Measurements from ENCODE around the gene SYCP2. TPM values are rescaled to one million over a fixed set of nuclear protein-coding genes. Genes with fewer than 3 reads are reported as not detected.

Gene SYCP2
- total RNA-seq, 2 experiments from 2014 or later, result 13.4 to 15.0 TPM

DNA sequence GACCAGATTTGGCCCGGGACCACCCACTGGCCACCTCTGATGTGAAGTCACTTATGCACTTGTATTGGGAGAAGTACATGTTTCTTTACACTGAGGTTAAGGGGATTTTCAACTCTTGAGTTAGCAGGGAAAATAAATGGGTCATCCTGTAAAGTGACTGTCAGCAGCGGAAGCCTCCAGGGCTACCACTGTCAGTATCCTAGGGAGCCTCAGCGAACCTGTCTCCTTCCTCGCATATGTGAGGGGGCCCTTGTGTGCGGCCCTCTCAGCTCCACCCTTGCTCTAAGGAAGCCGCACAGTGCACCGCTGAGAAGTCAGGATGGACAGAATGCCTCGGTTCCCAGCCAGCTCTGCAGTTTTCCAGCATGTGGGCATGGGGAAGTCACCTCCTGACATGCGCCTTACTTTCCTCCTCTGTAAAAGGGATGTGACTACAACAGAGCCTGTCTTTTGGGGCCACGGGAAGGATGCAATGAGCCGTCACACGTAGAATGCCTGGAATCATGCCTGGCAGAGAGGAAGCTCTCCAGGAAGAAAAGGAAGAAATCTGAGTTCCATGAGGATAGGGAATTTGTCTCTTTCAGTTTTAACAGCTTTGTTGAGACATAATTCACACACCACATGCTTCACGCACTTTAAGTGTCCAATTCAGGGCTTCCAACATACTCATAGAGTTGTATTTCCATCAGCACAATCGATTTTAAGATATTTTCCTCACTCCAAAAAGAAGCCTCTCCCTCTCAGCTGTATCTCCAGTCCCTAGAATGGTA is 115.4 kb downstream of the SYCP2 start:
- DNase-seq (no peak), ATAC-seq (ENCODE audit: low read depth) (no peak)
- POLR2A ChIA-PET, result no interaction called here
- Mint-ChIP-seq H3K36me3 (no peaks in the 10 kb centered on the region), H3K27ac (no peak overlapping the region), H3K4me1 (no peaks in the 10 kb centered on the region), H3K4me3 (no peak overlapping the region), H3K27me3 (no peaks in the 10 kb centered on the region), H3K9me3 (no peaks in the 10 kb centered on the region)

DNA sequence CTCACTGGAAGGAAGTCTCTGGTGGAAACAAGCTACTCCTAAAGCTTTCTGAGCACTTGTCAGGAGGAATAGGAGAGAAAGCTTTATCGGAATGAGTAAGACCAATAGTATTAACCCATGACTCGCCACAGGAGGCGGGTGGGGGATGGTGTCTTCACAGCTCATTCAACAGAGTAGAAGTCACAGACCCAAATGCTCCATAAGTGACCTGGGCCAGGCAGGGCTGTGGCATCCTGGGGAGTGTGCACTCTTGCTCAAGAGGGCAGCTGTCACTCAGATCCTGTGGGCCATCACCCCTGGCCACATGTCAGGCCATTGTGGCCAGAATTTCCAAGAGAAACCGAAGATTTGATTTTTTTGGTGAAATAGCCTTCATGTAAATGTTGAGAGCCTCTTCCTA is 116.0 kb downstream of the SYCP2 start:
- H3K27ac Mint-ChIP-seq, result no peak overlapping the region
- H3K4me3 Mint-ChIP-seq, result no peak overlapping the region
- no peaks in the 10 kb centered on the region for H3K9me3 Mint-ChIP-seq
- POLR2A ChIA-PET, result no interaction called here
- DNase-seq (no peak), ATAC-seq (ENCODE audit: low read depth) (no peak)
- no peaks in the 10 kb centered on the region for H3K27me3 Mint-ChIP-seq
- no peaks in the 10 kb centered on the region for H3K4me1 Mint-ChIP-seq
- no peaks in the 10 kb centered on the region for H3K36me3 Mint-ChIP-seq

DNA sequence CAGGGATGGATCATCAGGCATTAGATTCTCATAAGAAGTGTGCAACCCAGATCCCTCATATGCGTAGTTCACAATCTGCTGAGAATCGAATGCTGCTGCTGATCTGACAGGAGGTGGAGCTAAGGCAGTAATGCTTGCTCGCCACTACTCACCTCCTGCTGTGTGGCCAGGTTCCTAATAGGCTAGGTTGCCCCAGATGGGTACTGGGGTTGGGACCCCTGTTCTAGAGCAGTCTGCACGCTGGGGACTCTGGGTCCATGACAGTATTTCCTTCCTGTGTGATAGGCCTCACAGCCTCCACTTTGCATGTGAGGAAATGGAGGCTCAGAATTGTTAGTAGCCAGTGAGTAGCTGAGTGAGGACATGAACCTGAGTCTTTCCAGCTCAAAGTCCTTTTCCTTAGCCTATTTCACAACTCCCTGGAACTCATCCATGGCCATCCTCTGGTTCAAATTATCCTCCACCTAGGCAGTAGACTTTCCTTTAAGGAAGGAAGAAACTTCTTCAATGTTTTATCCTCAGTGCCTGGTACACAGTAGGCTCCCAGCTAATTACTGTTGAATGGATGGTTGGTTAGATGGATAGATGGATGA is 117.2 kb downstream of the SYCP2 start:
- no peaks in the 10 kb centered on the region for H3K4me1 Mint-ChIP-seq
- DNase-seq (no peak), ATAC-seq (ENCODE audit: low read depth) (no peak)
- H3K4me3 Mint-ChIP-seq, result no peak overlapping the region
- H3K27ac Mint-ChIP-seq, result no peak overlapping the region
- no peaks in the 10 kb centered on the region for H3K27me3 Mint-ChIP-seq
- POLR2A ChIA-PET, result no interaction called here
- H3K36me3 Mint-ChIP-seq, result no peaks in the 10 kb centered on the region
- H3K9me3 Mint-ChIP-seq, result no peaks in the 10 kb centered on the region

DNA sequence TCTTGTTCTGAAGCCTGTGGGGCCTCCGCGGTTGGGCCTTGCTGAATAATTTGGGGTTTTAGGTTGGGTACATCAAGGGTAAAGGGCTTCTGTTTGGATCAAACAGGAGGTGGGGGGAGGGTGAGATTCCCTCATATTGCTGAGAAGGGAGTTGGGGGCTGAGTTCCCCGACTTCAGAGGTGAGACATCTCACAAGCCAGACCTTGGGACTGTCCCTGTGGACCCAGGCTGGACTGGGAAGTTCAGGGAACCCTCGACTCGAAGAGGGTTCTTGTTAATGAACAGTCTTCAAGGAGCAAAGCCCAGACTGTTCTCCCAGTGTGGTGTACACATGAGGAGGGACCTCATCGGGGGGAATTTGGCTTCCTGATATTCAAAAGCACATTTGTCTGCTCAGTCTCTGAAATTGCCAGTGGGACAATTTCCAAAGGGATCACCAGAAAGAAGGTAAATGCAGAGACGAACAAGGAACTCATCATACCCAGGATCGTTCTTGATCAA is 118.5 kb downstream of the SYCP2 start:
- no peak for DNase-seq
- Mint-ChIP-seq H3K27ac (no peak overlapping the region), H3K9me3 (no peaks in the 10 kb centered on the region), H3K27me3 (peaks cover 1% of the 10 kb centered on the region), H3K36me3 (no peaks in the 10 kb centered on the region), H3K4me3 (no peak overlapping the region), H3K4me1 (no peaks in the 10 kb centered on the region)
- POLR2A ChIA-PET, result no interaction called here
- ATAC-seq (ENCODE audit: low read depth), result no peak

DNA sequence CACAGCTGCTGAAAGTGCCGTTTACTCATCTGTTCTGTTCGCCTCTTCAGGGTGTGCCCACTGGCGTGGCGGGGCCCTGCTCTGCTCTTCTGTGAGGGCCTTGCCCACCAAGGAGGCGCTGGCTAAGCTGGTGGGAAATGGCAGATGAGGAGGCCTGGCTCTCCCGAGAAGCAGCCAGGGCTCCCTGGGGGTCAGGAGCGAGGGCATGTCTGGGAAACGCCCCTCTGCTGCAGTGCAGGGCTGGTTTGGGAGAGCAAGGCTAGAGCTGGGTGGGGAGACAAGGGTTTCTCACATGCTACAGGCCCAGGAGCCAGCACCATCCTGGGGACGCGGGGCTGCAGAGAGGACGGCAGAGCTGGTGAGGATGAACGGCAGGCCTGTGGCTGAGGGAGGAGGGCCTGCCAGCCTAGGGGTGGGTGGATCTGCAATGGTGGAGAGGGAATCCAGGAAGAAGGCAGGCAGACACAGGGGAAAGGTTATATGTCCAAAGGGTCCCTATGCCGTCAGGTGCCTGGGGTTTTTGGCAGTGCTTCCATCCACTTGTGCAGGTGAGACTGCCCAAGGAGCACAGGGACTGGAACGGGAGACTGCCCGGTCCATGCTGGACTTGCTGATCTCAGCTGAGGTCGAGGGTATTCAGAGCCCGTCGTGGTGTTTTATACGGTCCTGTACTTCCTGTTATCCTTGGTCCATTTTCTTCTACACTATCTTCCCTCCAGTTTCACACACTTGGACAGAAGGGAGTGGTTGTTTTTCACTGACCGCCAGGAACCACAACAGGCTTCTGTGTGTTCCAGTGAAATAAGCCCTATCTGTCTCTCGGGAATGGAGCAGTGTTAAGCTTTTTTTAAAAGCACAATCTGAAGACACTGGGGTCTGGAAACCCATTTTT is 119.2 kb downstream of the SYCP2 start:
- DNase-seq, result no peak
- Mint-ChIP-seq H3K4me3 (no peak overlapping the region), H3K9me3 (no peaks in the 10 kb centered on the region), H3K27me3 (peaks cover 2% of the 10 kb centered on the region), H3K27ac (no peak overlapping the region), H3K4me1 (no peaks in the 10 kb centered on the region), H3K36me3 (no peaks in the 10 kb centered on the region)
- POLR2A ChIA-PET, result no interaction called here
- no peak for ATAC-seq (ENCODE audit: low read depth)

Other genes starting within 250 kb of the SYCP2 start
- 10 to 100 TPM in 1 of 2 experiments, 1 to 10 TPM in 1; 9.5 to 10.8 TPM for gene PPP1R3D, start 6.7 kb upstream of the SYCP2 start, total RNA-seq
- gene FAM217B, start 6.8 kb upstream of the SYCP2 start, total RNA-seq, result 10 to 100 TPM; 32.7 to 36.0 TPM
- gene CDH26, start 24.8 kb upstream of the SYCP2 start, total RNA-seq, result 1 to 10 TPM; 1.9 to 2.5 TPM

Data from activated naive CD8-positive, alpha-beta T cell treated with anti-CD3 and anti-CD28 coated beads, Interleukin-2, amount 10 ng/mL, durations not matched to agents 7 days and 5 days (primary cell).